Measurements from ENCODE around the gene LCLAT1.

The LCLAT1 gene

GRCh38 chr2:30450025-30450424 is 3.0 kb downstream of the LCLAT1 start:
- no peak for DNase-seq (ENCODE audit: low spot score)
- in situ Hi-C loops (cut with MboI; ENCODE audit: low pct_unique_long_range_greater_than_20kb, low sequenced_read_pairs, unreplicated experiment): no loop called here

GRCh38 chr2:30453498-30453897 is 6.5 kb downstream of the LCLAT1 start:
- no peak for TF ChIP-seq CTCF (IDR thresholded peaks at IDR 0.05; ENCODE audit: extremely low read depth, insufficient read depth, missing control alignments)
- no peak for DNase-seq (ENCODE audit: low spot score)
- in situ Hi-C loops (cut with MboI; ENCODE audit: low pct_unique_long_range_greater_than_20kb, low sequenced_read_pairs, unreplicated experiment): no loop called here

More at GRCh38 chr2:30450025-30450424, 3.0 kb downstream of the LCLAT1 start:
- no peak for TF ChIP-seq CTCF (IDR thresholded peaks at IDR 0.05; ENCODE audit: extremely low read depth, insufficient read depth, missing control alignments)

GRCh38 chr2:30454571-30454970 is 7.5 kb downstream of the LCLAT1 start:
- DNase-seq (ENCODE audit: low spot score): no peak
- no peak for TF ChIP-seq CTCF (IDR thresholded peaks at IDR 0.05; ENCODE audit: extremely low read depth, insufficient read depth, missing control alignments)
- in situ Hi-C loops (cut with MboI; ENCODE audit: low pct_unique_long_range_greater_than_20kb, low sequenced_read_pairs, unreplicated experiment): no loop called here

- no peak for TF ChIP-seq CTCF (IDR thresholded peaks at IDR 0.05; ENCODE audit: extremely low read depth, insufficient read depth, missing control alignments)
- no peak for DNase-seq (ENCODE audit: low spot score)
- in situ Hi-C loops (cut with MboI; ENCODE audit: low pct_unique_long_range_greater_than_20kb, low sequenced_read_pairs, unreplicated experiment): no loop called here
Measured at GRCh38 chr2:30455114-30455738, 8.2 kb downstream of the LCLAT1 start.

GRCh38 chr2:30456106-30456505 is 9.1 kb downstream of the LCLAT1 start:
- in situ Hi-C loops (cut with MboI; ENCODE audit: low pct_unique_long_range_greater_than_20kb, low sequenced_read_pairs, unreplicated experiment): no loop called here
- TF ChIP-seq CTCF (IDR thresholded peaks at IDR 0.05; ENCODE audit: extremely low read depth, insufficient read depth, missing control alignments): no peak
- no peak for DNase-seq (ENCODE audit: low spot score)

- no peak for DNase-seq (ENCODE audit: low spot score)
- in situ Hi-C loops (cut with MboI; ENCODE audit: low pct_unique_long_range_greater_than_20kb, low sequenced_read_pairs, unreplicated experiment): no loop called here
- TF ChIP-seq CTCF (IDR thresholded peaks at IDR 0.05; ENCODE audit: extremely low read depth, insufficient read depth, missing control alignments): no peak
Measured at GRCh38 chr2:30456579-30456978, 9.5 kb downstream of the LCLAT1 start.

Data from GM13977 (cell line).